ENCODE results near the gene FGD2.

DNA sequence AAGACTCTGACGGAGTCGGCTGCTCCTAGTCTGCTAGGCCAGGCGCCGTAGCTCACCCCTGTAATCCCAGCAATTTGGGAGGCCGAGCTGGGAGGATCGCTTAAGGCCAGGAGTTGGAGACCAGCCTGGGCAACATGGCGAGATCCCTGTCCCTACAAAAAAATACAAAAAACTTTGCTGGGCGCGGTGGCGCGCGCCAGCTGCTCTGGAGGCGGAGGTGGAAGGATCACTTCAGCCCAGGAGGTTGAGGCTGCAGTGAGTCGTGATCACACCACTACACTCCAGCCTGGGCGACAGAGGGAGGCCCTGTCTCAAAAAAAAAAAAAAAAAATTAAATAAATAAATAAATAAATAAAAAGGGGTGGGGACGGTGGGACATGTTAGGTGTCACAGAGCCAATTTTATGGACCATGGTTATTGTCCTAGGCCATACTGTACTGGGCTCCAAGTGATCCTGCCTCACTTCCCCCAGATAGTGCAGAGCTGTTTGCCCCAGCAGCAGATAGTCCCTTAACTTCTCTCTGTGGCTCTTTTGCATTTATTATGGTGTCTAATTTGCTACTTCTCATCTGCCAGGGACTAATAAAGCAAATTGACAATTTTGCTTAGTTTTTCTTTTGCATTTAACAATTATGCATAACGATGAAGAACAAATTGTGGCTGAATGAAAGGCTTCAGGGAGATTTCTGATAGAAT, 45.8 kb upstream of the FGD2 start:
- TF ChIP-seq, protein P1, sequence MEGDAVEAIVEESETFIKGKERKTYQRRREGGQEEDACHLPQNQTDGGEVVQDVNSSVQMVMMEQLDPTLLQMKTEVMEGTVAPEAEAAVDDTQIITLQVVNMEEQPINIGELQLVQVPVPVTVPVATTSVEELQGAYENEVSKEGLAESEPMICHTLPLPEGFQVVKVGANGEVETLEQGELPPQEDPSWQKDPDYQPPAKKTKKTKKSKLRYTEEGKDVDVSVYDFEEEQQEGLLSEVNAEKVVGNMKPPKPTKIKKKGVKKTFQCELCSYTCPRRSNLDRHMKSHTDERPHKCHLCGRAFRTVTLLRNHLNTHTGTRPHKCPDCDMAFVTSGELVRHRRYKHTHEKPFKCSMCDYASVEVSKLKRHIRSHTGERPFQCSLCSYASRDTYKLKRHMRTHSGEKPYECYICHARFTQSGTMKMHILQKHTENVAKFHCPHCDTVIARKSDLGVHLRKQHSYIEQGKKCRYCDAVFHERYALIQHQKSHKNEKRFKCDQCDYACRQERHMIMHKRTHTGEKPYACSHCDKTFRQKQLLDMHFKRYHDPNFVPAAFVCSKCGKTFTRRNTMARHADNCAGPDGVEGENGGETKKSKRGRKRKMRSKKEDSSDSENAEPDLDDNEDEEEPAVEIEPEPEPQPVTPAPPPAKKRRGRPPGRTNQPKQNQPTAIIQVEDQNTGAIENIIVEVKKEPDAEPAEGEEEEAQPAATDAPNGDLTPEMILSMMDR (IDR thresholded peaks at IDR 0.05; ENCODE audit: poor library complexity, severe bottlenecking) = no peak
- TF ChIP-seq TAF1 (IDR thresholded peaks at IDR 0.05; ENCODE audit: low read depth) (no peak), MXI1 (conservative IDR thresholded peaks at IDR 0.05; ENCODE audit: poor library complexity, severe bottlenecking) (no peak), POLR2AphosphoS5 (IDR thresholded peaks at IDR 0.05) (no peak), RAD21 (conservative IDR thresholded peaks at IDR 0.05) (no peak)

Measured in neural cell (in vitro differentiated cells).